ENCODE results near the gene BMERB1.

Gene BMERB1

DNA sequence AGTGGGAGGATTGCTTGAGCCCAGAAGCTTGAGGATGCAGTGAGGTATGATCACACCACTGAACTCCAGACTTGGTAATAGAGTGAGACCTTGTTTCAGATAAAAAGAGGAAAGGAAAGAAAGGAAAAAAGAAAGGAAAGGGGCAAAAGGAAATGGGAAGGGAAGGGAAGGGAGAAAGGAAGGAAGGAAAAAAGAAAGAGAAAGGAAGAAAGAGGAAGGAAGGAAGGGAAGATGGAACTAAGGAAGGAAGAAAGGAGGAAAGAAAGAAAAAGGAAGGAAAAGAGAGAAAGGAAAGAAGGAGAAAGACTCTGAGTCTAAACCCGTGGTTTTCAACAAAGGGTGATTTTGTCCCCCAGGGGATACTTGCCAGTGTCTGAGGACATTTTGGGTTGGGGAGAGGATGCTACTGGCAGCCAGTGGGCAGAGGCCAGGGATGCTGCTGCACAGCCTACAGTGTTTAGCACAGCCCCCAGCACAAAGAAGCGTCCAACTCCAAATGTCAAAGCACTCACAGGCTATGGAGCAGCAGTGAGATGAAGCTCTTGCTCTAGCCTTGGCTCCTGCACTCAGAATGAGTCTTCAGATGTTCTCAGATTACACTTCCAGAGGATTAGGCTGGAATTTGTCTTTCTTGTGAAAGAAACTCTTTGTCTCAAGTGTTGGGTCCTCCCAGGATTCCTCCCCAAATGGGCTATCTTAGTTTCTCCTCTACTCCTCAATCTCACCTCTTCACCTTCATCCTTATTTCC lies 64.2 kb downstream of the BMERB1 start:
- DNase-seq: no peak

DNA sequence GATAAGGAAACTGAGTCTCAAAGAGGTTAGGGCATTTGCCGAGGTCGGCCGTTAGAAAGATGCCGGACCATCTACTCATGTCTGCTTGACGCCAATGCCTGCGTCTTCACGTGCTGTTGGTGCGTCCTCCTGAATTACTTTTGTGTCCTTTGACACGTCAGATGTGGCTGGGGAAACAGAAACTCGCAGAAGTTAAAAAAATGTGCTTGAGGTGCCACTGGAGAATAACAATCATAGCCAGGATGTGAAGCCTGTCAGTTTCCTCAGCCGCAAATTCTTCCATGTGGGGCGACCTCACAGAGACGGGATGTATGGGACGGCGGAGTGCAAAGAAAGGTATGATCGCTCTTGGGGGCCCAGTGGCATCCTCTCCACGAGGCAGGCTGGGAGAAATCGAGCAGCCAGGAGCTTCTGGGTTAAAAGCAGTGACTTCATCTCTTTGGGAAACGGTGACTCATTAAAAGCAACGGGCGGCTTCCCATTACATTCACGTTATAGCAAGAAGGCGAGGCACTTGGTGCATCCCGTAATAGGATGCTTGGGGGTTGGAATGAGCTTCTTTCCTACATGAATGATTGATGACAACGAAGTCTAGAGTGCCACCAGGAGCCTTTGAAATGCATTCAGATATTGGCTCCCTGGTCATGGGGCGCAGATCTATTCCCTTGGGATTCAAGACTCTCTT lies 67.8 kb downstream of the BMERB1 start:
- no peak for DNase-seq

DNA sequence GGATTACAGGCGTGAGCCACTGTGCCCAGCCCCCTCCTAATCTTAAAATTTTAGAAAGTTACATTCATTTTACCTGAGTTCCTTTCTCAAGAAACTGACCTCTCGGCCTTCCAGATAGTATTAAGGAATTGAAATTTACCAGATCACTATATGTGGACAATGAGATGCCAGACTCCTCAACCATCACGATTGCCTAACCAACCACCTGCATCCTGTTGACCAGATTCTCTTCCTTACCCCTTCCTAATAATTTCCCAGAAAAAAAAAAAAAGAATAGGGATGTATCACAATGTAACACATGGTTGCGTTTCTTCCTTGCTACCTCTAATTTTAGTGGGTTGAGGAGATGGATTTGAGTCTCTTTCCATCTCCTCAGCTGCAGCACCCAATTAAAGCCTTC lies 72.1 kb downstream of the BMERB1 start:
- no peak for DNase-seq

DNA sequence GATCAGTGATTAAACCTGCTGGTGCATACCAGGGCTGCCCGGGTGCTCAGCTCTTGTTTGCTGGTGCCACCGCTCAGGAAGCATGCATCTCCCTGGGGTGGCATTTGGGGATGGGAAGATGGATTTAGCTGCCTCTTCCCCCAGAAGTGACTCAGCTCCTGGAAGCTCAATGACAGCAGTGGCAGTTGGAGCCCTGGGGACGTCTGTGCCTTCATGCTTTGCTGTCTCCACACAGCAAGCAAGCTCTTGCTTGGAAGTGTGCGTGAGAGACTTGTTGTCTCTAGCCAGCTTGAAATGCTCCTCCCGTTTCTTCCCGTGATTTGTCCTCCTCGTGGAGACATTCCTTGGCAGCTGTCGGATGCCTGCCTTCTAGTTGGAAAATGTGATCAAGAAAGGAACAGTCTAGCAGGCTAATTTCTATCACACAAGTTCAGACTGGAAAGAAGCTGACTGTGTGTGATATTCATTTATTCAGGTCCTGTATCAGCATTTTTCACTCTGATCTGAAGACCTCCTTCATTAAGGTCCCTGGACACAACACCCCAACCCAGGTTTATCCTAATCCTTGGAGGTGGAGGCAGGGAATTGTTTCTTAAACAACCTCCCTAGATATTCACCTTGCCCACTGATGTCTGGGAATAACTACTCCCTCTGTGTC lies 73.0 kb downstream of the BMERB1 start:
- no peak for DNase-seq

DNA sequence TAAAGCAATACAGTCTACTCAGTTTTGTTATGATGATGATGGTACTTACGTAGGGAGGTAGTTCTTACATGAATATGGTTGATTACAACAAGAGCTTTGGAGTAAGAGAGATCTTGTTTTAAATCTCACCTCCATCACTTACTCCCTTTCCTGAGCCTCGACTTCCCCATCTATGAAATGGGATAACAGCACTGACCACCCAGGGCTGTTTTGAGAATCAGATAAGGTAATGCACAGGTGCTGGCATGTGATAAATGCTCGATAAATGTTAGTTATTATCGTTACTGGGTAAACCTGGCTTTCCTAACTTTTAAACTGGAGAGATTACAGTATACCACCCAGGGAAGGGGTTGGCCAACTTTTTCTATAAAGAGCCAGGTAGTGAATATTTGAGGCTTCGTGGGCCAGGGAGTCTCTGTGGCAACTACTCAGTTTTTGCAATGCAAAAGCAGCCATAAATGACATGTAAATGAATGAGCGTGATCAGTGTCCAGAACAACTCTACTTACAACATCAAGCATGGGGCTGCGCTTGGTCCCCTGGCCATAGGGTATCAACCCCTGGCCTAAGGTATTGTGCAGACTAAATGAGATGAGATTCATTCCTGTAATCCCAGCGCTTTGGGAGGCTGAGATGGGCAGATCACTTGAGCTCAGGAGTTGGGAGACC lies 73.7 kb downstream of the BMERB1 start:
- DNase-seq: no peak

DNA sequence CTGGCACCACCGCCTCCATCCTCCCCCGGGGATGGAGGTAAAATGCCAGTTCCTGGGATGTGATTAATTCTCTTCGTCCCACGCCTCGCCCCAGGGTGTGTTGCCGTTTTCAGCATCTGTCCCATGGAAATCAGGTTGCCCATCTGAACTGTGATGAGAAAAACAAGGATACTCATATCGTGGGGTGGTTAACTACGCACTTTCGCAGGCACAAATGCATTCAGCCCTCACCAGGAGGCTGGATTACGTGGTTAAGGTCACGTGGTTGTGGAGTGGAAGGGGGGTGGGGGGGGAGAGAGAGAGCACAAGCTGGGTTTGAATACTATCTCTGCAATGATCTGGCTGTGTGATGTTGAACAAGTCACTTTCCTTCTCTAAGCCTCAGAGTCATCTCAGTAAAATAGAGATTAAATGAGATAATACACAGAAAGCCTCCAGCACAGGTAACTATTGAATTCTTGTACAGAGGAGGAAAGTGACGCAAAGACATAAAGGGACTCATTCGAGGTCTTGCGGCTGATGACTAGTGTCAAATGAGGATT lies 74.7 kb downstream of the BMERB1 start:
- no peak for DNase-seq

DNA sequence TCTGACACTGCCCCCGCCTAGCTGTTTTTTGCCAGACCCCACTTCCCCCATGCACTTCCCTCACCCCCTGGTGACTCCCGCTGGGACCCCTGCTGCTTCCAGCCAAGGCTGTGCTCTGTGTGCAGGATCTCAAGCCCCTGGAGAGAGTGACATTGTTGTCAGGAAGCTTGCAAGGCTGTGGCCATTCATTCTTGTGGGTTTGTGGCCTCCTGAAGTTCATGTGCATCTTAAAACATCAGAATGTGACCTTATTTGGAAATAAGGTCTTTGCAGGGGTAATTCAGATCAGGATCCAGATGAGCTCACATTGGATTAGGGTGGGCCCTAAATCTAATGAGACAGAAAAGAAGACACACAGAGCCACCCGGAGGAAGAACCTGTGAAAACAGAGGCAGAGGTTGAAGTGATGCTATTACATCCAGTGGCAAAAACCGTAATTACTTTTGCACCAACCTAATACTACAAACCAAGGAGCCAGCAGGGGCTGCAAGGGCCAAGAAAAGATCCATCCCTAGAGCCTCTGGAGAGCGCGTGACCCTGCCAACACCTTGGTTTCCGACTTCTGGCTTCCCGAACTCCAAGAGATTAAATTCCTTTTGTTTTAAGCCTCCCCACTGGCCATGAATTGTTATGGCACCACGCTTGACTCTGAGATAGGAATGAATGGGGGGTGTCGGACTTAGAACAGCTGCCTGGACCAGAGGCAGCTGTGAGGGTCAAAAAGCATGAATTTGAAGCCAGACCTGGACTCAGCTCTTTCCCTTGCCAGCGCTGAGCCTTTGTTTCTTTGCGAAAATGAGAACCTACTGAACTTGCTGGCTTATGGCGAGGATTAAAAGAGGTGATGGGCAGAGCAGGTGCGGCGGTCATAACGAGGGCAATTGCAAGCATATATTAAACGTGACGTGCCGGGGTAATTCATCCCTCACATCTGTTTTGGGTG lies 75.5 kb downstream of the BMERB1 start:
- DNase-seq: no peak

DNA sequence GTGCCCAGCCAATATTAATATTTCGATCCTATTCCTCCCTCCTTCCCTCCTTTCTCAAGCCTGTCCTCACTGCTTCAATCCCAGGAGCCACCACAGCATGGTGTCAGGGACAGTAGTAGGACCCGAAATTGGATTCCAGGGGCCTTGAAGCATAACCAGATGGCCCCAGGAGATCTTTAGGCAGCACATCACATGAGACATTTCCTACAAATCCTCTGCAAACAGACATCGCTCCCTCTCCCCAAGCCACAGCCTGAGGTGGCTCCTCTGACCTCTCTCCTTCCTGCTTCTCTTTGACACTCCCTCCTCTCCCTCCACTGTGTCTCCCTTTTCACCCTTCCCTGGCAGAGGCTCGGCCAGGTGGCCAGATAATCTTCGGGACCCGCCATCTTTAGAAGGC lies 76.6 kb downstream of the BMERB1 start:
- no peak for DNase-seq

DNA sequence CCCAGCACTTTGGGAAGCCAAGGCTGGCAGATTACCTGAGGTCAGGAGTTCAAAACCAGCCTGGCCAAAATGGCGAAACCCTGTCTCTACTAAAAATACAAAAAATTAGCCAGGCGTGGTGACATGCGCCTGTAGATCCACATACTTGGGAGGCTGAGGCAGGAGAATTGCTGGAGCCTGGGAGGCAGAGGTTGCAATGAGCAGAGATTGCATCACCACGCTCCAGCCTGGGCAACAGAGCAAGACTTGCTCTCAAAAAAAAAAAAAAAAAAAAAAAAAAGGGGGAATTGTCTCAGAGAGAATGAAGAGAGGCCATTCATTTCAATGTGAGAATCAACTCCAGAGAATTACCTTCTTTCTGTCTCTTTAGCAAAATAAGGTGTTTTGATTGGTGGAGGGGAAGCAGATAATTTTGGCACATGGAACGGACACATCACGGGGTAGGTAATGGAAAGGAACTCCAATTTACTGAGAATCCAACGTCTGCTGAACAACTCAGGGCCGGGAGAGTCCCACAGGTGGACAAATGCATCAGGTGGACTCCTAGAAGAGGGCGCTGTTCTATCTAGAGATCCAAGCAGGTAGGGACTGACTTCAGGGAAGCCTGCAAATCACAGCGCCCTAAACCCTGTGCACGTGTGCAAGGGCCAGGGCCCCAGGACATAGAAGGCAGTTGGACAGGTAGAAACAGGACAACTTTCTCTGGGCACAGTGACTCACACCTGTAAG lies 77.5 kb downstream of the BMERB1 start:
- DNase-seq: no peak

DNA sequence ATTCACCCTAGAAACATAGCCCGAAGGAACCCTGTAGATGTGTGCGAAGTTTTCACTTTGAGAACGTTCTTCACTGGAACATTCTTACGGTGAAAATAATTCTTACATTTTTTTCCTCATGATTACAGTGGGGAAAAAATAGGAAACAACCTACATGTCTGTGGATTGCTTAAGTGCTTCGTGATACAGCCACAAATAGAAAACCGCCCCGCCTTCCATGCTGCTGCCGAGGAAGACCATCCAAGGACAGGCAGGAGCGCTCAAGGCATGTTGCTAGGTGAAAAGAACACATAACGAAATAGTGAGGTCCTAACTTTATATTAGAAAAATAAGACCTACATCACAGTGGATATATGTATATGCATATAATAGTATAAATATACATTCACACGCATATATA lies 78.8 kb downstream of the BMERB1 start:
- DNase-seq: no peak

DNA sequence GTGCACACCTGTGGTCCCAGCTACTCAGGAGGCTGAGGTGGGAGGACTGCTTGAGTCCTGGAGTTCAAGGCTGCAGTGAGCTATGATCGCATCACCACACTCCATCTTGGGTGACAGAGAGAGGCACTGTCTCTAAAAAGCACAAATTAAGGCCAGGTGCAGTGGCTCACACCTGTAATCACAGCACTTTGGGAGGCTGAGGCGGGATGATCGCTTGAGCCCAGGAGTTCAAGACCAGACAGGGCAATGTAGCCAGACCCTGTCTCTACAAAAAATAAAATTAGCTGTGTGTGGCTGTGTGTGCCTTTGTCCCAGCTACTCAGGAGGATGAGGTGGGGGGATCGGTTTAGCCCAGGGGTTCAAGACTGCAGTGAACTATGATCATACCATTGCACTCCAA lies 81.6 kb downstream of the BMERB1 start:
- DNase-seq: no peak

DNA sequence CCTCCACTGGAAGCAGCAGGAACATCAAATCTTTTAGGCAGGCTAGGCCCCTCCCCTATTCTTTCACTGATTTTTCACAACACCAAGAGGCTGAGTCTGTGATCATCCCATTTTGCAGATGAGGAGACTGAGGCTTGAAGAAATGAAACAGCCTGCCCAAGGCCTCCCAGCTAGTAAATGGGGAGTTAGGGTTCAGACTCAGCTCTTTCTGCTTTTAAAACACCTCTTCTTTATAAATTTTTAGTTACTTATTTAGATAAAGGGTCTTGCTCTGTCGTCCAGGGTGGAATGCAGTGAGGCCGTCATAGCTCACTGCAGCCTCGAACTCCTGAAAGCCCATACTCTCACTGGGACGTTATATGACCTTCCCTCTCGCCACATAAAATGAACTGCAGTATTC lies 82.2 kb downstream of the BMERB1 start:
- DNase-seq: no peak

DNA sequence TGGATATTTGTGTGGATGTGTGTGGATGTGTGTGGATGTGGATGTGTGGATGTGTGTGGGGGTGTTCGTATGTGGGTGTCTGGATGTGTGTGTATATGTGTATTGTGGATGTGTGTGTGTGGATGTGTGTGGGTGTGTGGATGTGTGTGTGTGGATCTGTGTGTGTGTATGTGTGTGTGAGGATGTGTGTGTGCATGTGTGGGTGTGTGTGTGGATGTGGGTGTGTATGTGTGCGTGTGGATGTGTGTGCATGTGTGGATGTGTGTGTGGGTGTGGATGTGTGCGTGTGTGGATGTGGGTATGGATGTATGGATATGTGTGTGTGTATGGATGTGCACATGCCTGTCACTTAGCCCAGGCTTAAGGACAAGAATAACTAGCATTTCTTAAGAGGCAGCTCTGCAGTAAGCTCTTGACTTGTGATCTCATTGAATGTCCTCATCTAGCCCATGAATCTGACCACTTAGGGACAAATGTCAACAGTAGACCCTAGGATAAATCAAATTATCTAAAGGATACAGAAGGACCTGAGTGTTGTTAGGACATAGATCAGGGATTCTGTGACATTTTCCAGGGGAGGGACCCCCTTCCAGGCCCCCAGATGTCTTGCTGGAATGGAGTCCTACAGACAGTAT lies 83.5 kb downstream of the BMERB1 start:
- DNase-seq: no peak

DNA sequence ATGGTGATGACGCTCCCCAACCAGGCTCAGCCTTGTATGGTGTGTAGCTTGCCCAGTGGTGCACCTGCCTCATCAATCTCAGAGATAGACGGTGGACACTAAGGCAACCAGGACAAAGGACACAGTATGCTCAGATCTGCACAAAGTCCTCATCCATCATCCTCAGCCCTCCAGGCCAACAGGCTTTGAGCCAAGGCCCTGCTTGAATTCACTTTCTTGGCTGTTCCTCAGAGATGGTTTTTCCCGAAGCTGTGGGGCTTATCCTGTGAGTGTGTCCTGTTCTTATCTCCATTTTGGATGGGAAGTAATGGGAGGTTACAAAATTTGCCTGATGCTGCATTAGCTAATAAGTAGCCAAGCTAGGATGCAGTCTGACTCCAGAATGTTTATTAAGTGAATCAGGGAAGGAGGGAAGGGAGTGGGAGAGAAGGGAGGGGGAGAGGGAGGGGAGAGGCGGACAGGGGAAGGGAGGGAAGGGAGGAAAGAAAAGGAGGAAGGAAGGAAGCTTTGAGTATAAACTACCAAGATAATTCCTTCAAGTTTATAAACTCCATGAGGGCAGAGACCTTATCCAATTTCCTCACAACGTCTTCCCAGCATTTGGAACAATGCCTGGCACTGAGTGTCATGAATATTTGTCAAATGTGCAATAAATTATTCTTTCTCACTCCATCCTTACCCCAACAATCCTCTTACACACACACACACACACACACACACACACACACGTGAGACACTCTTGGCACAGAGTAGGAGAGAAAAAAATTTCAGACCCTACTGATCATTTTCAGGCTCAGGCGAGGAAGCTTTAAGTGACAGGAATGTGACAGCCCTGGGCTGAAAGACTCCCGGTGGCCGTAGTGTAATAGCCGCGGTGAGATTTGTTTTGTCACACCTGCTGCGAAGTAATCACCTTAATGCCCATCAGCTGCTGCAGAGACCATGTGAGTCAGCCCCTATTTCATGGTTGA lies 84.3 kb downstream of the BMERB1 start:
- DNase-seq: no peak

DNA sequence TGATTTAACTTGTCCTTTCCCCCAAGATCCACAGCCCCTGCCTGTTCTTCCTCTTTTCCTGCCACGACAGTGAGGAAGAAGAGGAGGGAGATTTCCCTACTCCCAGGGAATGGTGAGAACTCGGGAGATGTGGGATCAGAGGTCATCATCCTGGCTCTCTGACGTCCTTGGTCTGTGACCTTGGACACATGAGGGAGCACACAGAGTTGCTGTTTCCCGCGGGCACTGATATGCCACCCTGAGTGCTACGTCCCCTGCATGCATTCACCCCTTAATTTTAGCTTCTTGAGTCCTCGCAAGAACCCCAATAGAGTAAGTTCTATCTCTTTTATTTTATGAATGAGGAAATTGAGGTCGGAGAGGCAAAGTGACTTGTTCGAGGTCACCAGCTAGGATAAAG lies 85.4 kb downstream of the BMERB1 start:
- DNase-seq: no peak

DNA sequence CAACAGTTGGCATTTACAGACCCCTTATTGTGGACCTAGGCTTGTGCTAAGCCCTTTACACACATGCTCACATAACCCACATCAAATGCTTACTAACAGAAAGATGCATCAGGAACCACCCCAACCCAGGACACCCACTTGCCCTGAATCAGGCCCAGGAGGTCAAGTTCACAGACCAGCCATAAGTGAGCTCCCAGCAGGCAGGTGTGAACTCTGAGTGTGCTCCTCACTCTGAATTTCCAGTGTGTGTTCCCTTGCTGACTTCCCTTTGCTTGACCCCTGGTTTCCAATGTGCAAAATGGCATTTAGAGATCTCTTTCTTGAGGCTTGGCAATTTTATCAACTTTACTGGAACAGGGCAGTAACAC lies 87.0 kb downstream of the BMERB1 start:
- DNase-seq: no peak

DNA sequence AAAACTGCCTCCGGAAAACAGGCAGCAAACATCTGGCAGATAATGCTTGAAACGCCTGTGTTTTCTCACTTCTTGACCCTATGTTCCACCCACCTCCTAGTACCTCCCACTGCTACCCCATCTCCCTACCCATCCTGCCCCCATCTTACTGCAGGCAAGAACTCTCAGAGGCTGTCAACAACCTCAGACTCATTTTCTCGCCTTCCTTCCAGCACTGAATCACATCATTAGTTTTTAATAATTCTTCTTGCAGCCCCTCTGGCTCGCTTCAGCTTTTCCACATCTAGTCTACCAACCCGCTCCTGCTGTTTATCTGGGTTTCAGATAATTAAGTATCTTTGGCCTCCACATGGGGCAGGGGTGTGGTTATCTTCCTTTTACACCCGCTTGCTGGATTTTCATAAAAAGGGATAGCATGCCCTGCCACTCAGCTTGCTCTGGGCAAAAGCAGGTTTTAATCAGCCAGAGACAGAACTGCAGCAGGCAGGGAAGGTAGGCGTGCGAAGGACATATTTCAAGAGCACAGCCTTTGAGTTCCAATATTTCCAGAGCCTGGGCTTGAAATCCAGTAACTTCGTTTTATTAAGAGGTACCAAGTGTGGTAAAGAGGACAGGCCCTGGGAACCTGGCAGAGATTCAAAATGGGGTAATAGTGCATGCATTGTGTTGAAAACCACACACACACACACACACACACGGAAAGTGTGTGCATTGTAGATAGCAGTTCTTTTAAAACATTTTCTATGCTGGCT lies 87.5 kb downstream of the BMERB1 start:
- DNase-seq: no peak

DNA sequence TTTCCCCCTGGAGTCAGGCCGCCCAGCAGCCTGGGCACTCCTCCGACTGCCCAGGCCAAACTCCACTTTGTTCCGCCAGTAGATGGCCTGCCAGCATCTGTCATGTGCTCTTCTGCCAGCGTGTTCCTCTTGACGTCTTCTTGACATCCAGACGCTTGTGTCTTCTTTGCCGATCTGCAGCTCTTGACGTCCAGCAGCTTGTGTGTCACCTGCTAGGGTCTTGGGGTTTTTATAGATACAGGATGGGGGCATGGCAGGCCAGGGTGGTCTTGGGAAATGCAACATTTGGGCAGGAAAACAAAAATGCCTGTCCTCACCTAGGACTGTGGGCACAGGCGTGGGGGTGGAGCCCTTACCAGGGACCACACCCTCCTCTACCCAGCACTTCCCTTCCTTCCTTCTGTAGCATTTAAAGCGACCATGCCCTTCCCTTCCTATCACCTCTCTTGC lies 88.7 kb downstream of the BMERB1 start:
- DNase-seq: no peak

DNA sequence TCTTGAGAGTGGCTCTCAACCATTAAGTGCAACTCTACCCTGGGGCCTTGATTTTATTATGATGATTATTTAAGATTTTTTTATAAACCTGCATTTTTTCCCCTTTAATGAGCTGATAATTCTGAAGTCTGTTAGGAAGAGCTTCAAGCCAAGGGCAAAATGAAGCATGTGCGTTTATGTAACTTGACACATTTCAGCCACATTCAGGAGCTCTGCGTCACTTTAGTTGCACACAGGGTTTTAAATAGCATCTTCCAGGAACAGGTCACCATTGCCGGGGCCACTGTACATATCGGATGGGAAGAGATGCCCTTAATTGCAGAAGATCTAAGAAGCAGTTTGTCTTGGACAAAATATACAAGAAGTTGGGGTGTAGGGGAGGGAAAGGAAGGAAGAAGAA lies 89.6 kb downstream of the BMERB1 start:
- no peak for DNase-seq

Data from T-helper 9 cell (primary cell).